Adrenal gland (tissue), 5 donors: ENCODE measurements around the gene MPPED1.

ENCODE experiments used
- CTCF ChIP-seq, 6 experiments: fragments of 450-650 bp in 4 of 6; fragments of 200-600 bp in 2 of 6; sonication (generic) in 1 of 6; IDR thresholded peaks; 1 replicate in 5 of 6; 2 replicates in 1 of 6; pipeline versions ENCODE4 v1.5.1 to v1.8.0; 2016 to 2021; ENCODE audit warnings: antibody characterized with exemption in 6 of 6, mild to moderate bottlenecking in 2 of 6, moderate library complexity in 1 of 6
- POLR2A ChIP-seq, 2 donors: fragments of 450-650 bp; IDR thresholded peaks; one replicate each; pipeline ENCODE4 v1.6.1; 2017; ENCODE audit warnings: antibody characterized with exemption in 2 of 2, mild to moderate bottlenecking in 2 of 2, moderate library complexity in 1 of 2
- donor health status: DM: no; HTN: no; CAD: no.

GRCh38 chr22:43535741-43536140 is 123.9 kb downstream of the MPPED1 start:
- TF ChIP-seq CTCF (IDR thresholded peaks at IDR 0.05) (no peak), POLR2A (IDR thresholded peaks at IDR 0.05) (no peak)
